Measurements from ENCODE around the gene CELF5. TPM values are rescaled to one million over a fixed set of nuclear protein-coding genes. Genes with fewer than 3 reads are reported as not detected.
A peak's percentile ranks its signal among the peaks of the same experiment; 100 is the strongest.

The CELF5 gene
- total RNA-seq, result 0.48 TPM
- 0.14 TPM for polyA plus RNA-seq

GRCh38 chr19:3224346-3225168 is at the start of gene CELF5:
CELF5 (plus strand) TSS chr19:3224661; CDS start chr19:3224740, 79 bp downstream.
- no peak for DNase-seq (ENCODE audit: extremely low spot score)
- 2% methylated on average over 92 of the region's 94 CpGs for WGBS
- Histone ChIP-seq H3K27ac (ENCODE audit: low read depth) (no peak within 1 kb of the TSS), H3K36me3 (ENCODE audit: insufficient read depth) (no peaks in the 10 kb centered on the region), H3K4me3 (ENCODE audit: low read depth, low read length) (peak within 1 kb of the TSS; percentile 44), H3K4me1 (ENCODE audit: insufficient read depth) (no peaks in the 10 kb centered on the region)

GRCh38 chr19:3175781-3176714 is 48.4 kb upstream of the CELF5 start:
- peak overlapping the region; percentile 95 for H3K27ac ChIP-seq (ENCODE audit: low read depth)
- H3K4me3 ChIP-seq (ENCODE audit: low read depth, low read length), result no peak overlapping the region
- 60% methylated on average over 17 of the region's 17 CpGs for WGBS
- no peaks in the 10 kb centered on the region for H3K4me1 ChIP-seq (ENCODE audit: insufficient read depth)
- no peaks in the 10 kb centered on the region for H3K36me3 ChIP-seq (ENCODE audit: insufficient read depth)
- peak; percentile 52 for DNase-seq (ENCODE audit: extremely low spot score)

GRCh38 chr19:3176715-3177501 is 47.6 kb upstream of the CELF5 start:
- H3K4me3 ChIP-seq (ENCODE audit: low read depth, low read length), result no peak overlapping the region
- WGBS, result 72% methylated on average over 11 of the region's 11 CpGs
- H3K36me3 ChIP-seq (ENCODE audit: insufficient read depth), result no peaks in the 10 kb centered on the region
- peak; percentile 20 for DNase-seq (ENCODE audit: extremely low spot score)
- no peaks in the 10 kb centered on the region for H3K4me1 ChIP-seq (ENCODE audit: insufficient read depth)
- peak overlapping the region; percentile 95 for H3K27ac ChIP-seq (ENCODE audit: low read depth)

GRCh38 chr19:3178377-3178972 is 46.0 kb upstream of the CELF5 start, which contains the start of gene S1PR4:
S1PR4 (plus strand) TSS chr19:3178769; CDS start chr19:3178793, 24 bp downstream.
- H3K27ac ChIP-seq (ENCODE audit: low read depth), result peak within 1 kb of the TSS; percentile 32
- H3K4me3 ChIP-seq (ENCODE audit: low read depth, low read length), result peak within 1 kb of the TSS; percentile 28
- no peaks in the 10 kb centered on the region for H3K4me1 ChIP-seq (ENCODE audit: insufficient read depth)
- WGBS, result 72% methylated on average over 42 of the region's 42 CpGs
- no peaks in the 10 kb centered on the region for H3K36me3 ChIP-seq (ENCODE audit: insufficient read depth)
- no peak for DNase-seq (ENCODE audit: extremely low spot score)

- WGBS, result 83% methylated on average over 52 of the region's 52 CpGs
Observed at GRCh38 chr19:3178973-3179738, 45.3 kb upstream of the CELF5 start.

DNA sequence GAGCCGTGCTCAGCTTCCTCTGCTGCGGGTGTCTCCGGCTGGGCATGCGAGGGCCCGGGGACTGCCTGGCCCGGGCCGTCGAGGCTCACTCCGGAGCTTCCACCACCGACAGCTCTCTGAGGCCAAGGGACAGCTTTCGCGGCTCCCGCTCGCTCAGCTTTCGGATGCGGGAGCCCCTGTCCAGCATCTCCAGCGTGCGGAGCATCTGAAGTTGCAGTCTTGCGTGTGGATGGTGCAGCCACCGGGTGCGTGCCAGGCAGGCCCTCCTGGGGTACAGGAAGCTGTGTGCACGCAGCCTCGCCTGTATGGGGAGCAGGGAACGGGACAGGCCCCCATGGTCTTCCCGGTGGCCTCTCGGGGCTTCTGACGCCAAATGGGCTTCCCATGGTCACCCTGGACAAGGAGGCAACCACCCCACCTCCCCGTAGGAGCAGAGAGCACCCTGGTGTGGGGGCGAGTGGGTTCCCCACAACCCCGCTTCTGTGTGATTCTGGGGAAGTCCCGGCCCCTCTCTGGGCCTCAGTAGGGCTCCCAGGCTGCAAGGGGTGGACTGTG is 44.6 kb upstream of the CELF5 start:
- Histone ChIP-seq H3K27ac (ENCODE audit: low read depth) (no peak overlapping the region), H3K36me3 (ENCODE audit: insufficient read depth) (no peaks in the 10 kb centered on the region), H3K4me1 (ENCODE audit: insufficient read depth) (no peaks in the 10 kb centered on the region), H3K4me3 (ENCODE audit: low read depth, low read length) (peak overlapping the region; percentile 28)
- no peak for DNase-seq (ENCODE audit: extremely low spot score)
- 82% methylated on average over 31 of the region's 31 CpGs for WGBS

More at GRCh38 chr19:3178973-3179738, 45.3 kb upstream of the CELF5 start:
- Histone ChIP-seq H3K36me3 (ENCODE audit: insufficient read depth) (no peaks in the 10 kb centered on the region), H3K27ac (ENCODE audit: low read depth) (no peak overlapping the region), H3K4me3 (ENCODE audit: low read depth, low read length) (peak overlapping the region; percentile 28), H3K4me1 (ENCODE audit: insufficient read depth) (no peaks in the 10 kb centered on the region)
- no peak for DNase-seq (ENCODE audit: extremely low spot score)

DNA sequence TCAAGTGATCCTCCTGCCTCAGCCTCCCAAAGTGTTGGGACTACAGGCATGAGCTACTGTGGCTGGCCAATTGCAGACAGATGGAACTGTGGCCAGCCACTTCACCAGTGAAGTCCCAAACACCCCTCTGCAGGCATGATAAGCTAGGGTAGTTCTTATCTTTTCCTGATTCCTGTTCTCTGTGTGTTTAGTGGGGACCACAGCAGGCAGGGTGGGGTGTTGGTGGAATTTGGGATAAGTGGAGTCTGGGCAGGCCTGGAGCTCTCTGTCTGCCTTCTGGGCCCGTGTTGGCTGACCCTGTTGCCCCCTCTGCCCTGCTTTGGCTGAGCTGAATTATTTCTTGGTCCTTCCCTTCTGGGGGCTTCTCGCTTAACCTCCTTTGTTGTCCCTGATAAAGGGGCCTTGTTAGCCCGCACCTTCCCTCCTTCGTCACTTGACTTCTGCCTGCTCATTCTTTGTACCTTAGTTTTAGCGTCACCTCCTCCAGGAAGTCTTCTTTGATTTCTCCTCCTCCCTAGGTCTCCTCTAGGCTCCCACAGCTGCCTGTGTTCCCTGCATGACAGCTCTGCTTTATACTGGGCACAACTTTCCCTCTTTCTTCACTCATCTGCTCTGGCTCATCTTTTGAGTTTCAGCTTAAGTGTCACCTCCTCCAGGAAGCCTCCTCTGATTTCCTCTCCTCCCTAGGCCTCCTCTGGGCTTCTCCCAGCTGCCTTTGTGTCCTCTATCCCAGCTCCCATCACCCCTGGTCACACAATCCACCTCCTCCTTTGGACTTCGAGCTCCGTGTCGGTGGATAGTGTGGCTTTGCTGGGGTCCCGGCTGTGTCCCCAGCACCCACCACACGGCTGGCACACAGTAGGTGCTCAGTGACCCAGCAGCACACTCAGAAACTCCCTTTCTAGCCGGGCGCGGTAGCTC is 40.5 kb upstream of the CELF5 start:
- DNase-seq (ENCODE audit: extremely low spot score), result no peak
- no peak overlapping the region for H3K27ac ChIP-seq (ENCODE audit: low read depth)
- no peak overlapping the region for H3K4me3 ChIP-seq (ENCODE audit: low read depth, low read length)
- no peaks in the 10 kb centered on the region for H3K4me1 ChIP-seq (ENCODE audit: insufficient read depth)
- WGBS, result 73% methylated on average over 13 of the region's 13 CpGs
- H3K36me3 ChIP-seq (ENCODE audit: insufficient read depth), result no peaks in the 10 kb centered on the region

DNA sequence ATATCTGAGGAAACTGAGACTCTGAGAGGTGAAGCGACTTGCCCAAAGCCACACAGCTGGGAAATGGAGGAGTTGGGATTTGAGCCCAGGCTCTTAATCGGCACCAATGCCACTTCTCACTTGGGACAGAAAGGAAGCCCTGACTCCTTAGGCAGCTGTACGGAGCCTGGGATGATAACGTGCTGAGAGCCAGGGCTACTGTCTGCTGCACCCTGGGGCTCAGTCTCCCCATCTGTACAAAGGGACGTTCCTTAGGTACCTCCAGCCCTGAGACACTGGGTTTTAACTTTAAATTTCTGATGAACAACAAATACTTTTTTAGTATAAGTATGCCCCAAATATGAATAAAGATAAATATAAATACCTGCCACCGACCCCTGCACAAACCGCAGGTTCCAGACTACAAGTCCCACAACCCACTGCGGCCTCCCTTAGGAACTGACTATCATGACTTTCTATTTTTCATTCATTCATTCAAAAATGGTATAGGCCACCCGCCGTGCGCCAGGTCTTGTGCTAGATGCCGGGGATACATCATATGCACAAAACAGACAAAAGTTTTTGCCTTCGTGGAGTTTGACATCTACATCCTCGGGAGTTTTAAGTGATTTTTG is 39.5 kb upstream of the CELF5 start:
- H3K27ac ChIP-seq (ENCODE audit: low read depth), result no peak overlapping the region
- 14% methylated on average over 14 of the region's 14 CpGs for WGBS
- no peak for DNase-seq (ENCODE audit: extremely low spot score)
- no peaks in the 10 kb centered on the region for H3K36me3 ChIP-seq (ENCODE audit: insufficient read depth)
- H3K4me3 ChIP-seq (ENCODE audit: low read depth, low read length), result peak overlapping the region; percentile 94
- H3K4me1 ChIP-seq (ENCODE audit: insufficient read depth), result no peaks in the 10 kb centered on the region

DNA sequence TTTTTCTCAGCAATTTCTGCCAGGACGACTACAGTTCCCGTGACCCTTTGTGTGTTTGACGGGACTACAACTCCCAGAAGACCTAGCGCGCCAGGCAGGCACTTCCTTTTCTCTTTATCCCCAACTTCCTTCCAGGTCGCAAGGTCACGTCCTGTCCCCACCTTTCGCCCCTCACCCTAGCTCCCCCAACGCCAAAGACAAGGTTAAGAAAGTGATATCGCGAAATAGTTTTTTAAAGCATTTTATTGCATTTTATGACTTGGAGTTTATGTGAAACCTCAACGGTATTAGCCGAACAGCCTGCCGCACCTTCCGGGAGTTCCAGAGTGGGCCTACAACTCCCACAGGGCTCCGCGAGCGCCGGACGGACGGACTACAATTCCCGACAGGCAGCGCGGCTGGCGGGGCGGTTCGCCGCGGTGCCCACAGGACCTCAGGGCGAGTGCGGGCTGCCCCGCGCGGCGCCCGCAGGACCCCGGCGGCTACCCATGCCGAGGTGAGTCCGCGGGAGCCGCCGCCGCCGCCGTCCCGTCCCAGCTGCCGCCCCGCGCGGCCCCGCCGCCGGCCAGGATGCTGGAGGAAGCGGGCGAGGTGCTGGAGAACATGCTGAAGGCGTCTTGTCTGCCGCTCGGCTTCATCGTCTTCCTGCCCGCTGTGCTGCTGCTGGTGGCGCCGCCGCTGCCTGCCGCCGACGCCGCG is 38.9 kb upstream of the CELF5 start, which contains the start of gene NCLN:
NCLN (plus strand) TSS at position 470 of the 699 bp plus-strand sequence; CDS start at position 571, 101 bp downstream.
- peak; percentile 96 for DNase-seq (ENCODE audit: extremely low spot score)
- Histone ChIP-seq H3K4me3 (ENCODE audit: low read depth, low read length) (peak within 1 kb of the TSS; percentile 94), H3K27ac (ENCODE audit: low read depth) (peak within 1 kb of the TSS; percentile 28), H3K36me3 (ENCODE audit: insufficient read depth) (no peaks in the 10 kb centered on the region), H3K4me1 (ENCODE audit: insufficient read depth) (no peaks in the 10 kb centered on the region)
- under 1% methylated on average over 69 of the region's 69 CpGs for WGBS

GRCh38 chr19:3186160-3186688 is 38.2 kb upstream of the CELF5 start:
- Histone ChIP-seq H3K27ac (ENCODE audit: low read depth) (no peak overlapping the region), H3K36me3 (ENCODE audit: insufficient read depth) (no peaks in the 10 kb centered on the region), H3K4me3 (ENCODE audit: low read depth, low read length) (peak overlapping the region; percentile 94), H3K4me1 (ENCODE audit: insufficient read depth) (no peaks in the 10 kb centered on the region)
- DNase-seq (ENCODE audit: extremely low spot score), result no peak
- WGBS, result under 1% methylated on average over 38 of the region's 38 CpGs

Measured in urinary bladder (tissue), 4 donors.